H9 (cell line): ENCODE data around the gene ATP5PO. TPM values are rescaled to one million over a fixed set of nuclear protein-coding genes. Genes with fewer than 3 reads are reported as not detected.

Experiments
- DNase-seq: peaks from one replicate; pipeline ENCODE4 v3.0.0-alpha.2; 2017
- H2AFZ ChIP-seq: one replicate; pipeline ENCODE4 v1.6.1; 2013; ENCODE audit warnings: mild to moderate bottlenecking, low read length, control low read depth, moderate library complexity
- H2AK5ac ChIP-seq: 2 replicates; pipeline ENCODE4 v1.6.1; 2013; ENCODE audit warnings: low read length, control low read depth, mixed read lengths; ENCODE audit not compliant: insufficient read length
- H2BK120ac ChIP-seq: one replicate; pipeline ENCODE4 v1.6.1; 2013; ENCODE audit warnings: low read depth, mild to moderate bottlenecking, low read length, control low read depth, inconsistent platforms; ENCODE audit not compliant: poor library complexity, severe bottlenecking
- H2BK12ac ChIP-seq: 2 replicates; pipeline ENCODE4 v1.6.1; 2013; ENCODE audit warnings: low read length, control low read depth, mixed read lengths, low read depth; ENCODE audit not compliant: insufficient read length
- H2BK15ac ChIP-seq: 2 replicates; pipeline ENCODE4 v1.6.1; 2013; ENCODE audit warnings: low read depth, low read length, control low read depth
- H2BK20ac ChIP-seq: one replicate; pipeline ENCODE4 v1.6.1; 2013; ENCODE audit warnings: low read depth, mild to moderate bottlenecking, low read length, control low read depth, inconsistent platforms; ENCODE audit not compliant: poor library complexity, severe bottlenecking
- H2BK5ac ChIP-seq: 2 replicates; pipeline ENCODE4 v1.6.1; 2013; ENCODE audit warnings: low read length, control low read depth, mixed read lengths; ENCODE audit not compliant: insufficient read length
- H3K14ac ChIP-seq: 2 replicates; pipeline ENCODE4 v1.6.1; 2013; ENCODE audit warnings: low read length, control low read depth; ENCODE audit not compliant: insufficient read depth
- H3K18ac ChIP-seq: 2 replicates; pipeline ENCODE4 v1.6.1; 2013; ENCODE audit warnings: low read depth, mild to moderate bottlenecking, mixed read lengths, low read length, control low read depth; ENCODE audit not compliant: insufficient read length
- H3K23ac ChIP-seq: 2 replicates; pipeline ENCODE4 v1.6.1; 2013; ENCODE audit warnings: low read length, control low read depth, mixed read lengths, low read depth; ENCODE audit not compliant: insufficient read length
- H3K23me2 ChIP-seq: 2 replicates; pipeline ENCODE4 v1.6.1; 2013; ENCODE audit warnings: low read depth, mild to moderate bottlenecking, mixed read lengths, low read length, control low read depth; ENCODE audit not compliant: insufficient read length, poor library complexity, severe bottlenecking
- H3K27ac ChIP-seq: 2 replicates; pipeline ENCODE4 v1.5.1; 2013; ENCODE audit warnings: low read length, control low read depth, mixed read lengths, low read depth; ENCODE audit not compliant: insufficient read length
- H3K27me3 ChIP-seq: 2 replicates; pipeline ENCODE4 v1.6.1; 2013; ENCODE audit warnings: low read length, control low read depth, inconsistent platforms; ENCODE audit not compliant: insufficient read depth
- H3K4ac ChIP-seq: 2 replicates; pipeline ENCODE4 v1.6.1; 2013; ENCODE audit warnings: low read depth, mild to moderate bottlenecking, control low read depth, inconsistent platforms, low read length, moderate library complexity
- H3K4me1 ChIP-seq: 2 replicates; pipeline ENCODE4 v1.6.1; 2013; ENCODE audit warnings: low read length, control low read depth, inconsistent platforms; ENCODE audit not compliant: insufficient read depth
- H3K4me2 ChIP-seq: 2 replicates; pipeline ENCODE4 v1.6.1; 2013; ENCODE audit warnings: low read length, control low read depth, mixed read lengths; ENCODE audit not compliant: insufficient read length, insufficient read depth
- H3K56ac ChIP-seq: 2 replicates; pipeline ENCODE4 v1.6.1; 2013; ENCODE audit warnings: low read depth, mild to moderate bottlenecking, mixed read lengths, low read length, control low read depth; ENCODE audit not compliant: insufficient read length
- H3K79me1 ChIP-seq: 2 replicates; pipeline ENCODE4 v1.6.1; 2013; ENCODE audit warnings: low read depth, mild to moderate bottlenecking, moderate library complexity, low read length, control low read depth, inconsistent platforms; ENCODE audit not compliant: insufficient read depth, poor library complexity, severe bottlenecking
- H3K79me2 ChIP-seq: 2 replicates; pipeline ENCODE4 v1.6.1; 2013; ENCODE audit warnings: low read length, control low read depth, inconsistent platforms; ENCODE audit not compliant: insufficient read depth
- H3K9ac ChIP-seq: 2 replicates; pipeline ENCODE4 v1.6.1; 2013; ENCODE audit warnings: low read length, control low read depth, mixed read lengths; ENCODE audit not compliant: insufficient read length; ENCODE audit errors: extremely low read depth
- H3K9me3 ChIP-seq: one replicate; pipeline ENCODE4 v1.6.1; 2013; ENCODE audit warnings: low read depth, low read length, inconsistent platforms; ENCODE audit not compliant: control insufficient read depth
- H3T11ph ChIP-seq: one replicate; pipeline ENCODE4 v1.6.1; 2013; ENCODE audit warnings: mild to moderate bottlenecking, low read length, control low read depth, inconsistent platforms
- H4K20me1 ChIP-seq: one replicate; pipeline ENCODE4 v1.6.1; 2013; ENCODE audit not compliant: control insufficient read depth, insufficient read length, insufficient read depth
- H4K5ac ChIP-seq: 2 replicates; pipeline ENCODE4 v1.6.1; 2013; ENCODE audit warnings: low read depth, mild to moderate bottlenecking, mixed read lengths, low read length, control low read depth; ENCODE audit not compliant: insufficient read length
- H4K8ac ChIP-seq: replicated peaks from 2 replicates; pipeline ENCODE4 v1.6.1; 2013; ENCODE audit warnings: low read length, control low read depth, mixed read lengths, low read depth; ENCODE audit not compliant: insufficient read length
- H4K91ac ChIP-seq: 2 replicates; pipeline ENCODE4 v1.6.1; 2013; ENCODE audit warnings: low read depth, mild to moderate bottlenecking, moderate library complexity, mixed read lengths, low read length, control low read depth; ENCODE audit not compliant: insufficient read length
- H3K27ac Mint-ChIP-seq, 3 experiments: 2 replicates in 2 of 3; 3 replicates in 1 of 3; pipeline ENCODE4 v1.8.0; 2020 to 2021; ENCODE audit warnings: mixed read lengths in 3 of 3, mild to moderate bottlenecking in 1 of 3, moderate library complexity in 1 of 3
- H3K27me3 Mint-ChIP-seq: 2 replicates; pipeline ENCODE4 v1.8.0; 2021; ENCODE audit warnings: low read depth, mild to moderate bottlenecking, moderate library complexity, mixed read lengths
- H3K36me3 Mint-ChIP-seq, 3 experiments: 2 replicates in 2 of 3; 3 replicates in 1 of 3; pipeline ENCODE4 v1.8.0; 2020 to 2021; ENCODE audit warnings: low read depth in 3 of 3, mixed read lengths in 3 of 3; ENCODE audit not compliant: insufficient read depth in 1 of 3
- H3K4me1 Mint-ChIP-seq, 2 experiments: 2 replicates each; pipeline ENCODE4 v1.8.0; 2020; ENCODE audit warnings: mixed read lengths in 2 of 2
- H3K4me3 Mint-ChIP-seq, 2 experiments: 2 replicates in 1 of 2; 3 replicates in 1 of 2; pipeline ENCODE4 v1.8.0; 2020 to 2021; ENCODE audit warnings: mild to moderate bottlenecking in 2 of 2, mixed read lengths in 2 of 2, moderate library complexity in 1 of 2
- H3K9me3 Mint-ChIP-seq, 2 experiments: 2 replicates in 1 of 2; 3 replicates in 1 of 2; pipeline ENCODE4 v1.8.0; 2020; ENCODE audit warnings: mild to moderate bottlenecking in 2 of 2, mixed read lengths in 2 of 2, moderate library complexity in 1 of 2
- CTCF ChIP-seq: fragments of 200-600 bp; sonication (generic); conservative IDR thresholded peaks from 3 replicates; pipeline ENCODE4 v1.8.0; 2021; ENCODE audit warnings: antibody characterized with exemption, mild to moderate bottlenecking
- WGBS: extraction: QIAGEN DNeasy Blood & Tissue Kit; methylation state at CpG from one replicate; pipeline ENCODE4 v1.1.7; 2013; ENCODE audit warnings: missing lambda C conversion rate, low lambda C conversion rate, mixed read lengths; ENCODE audit not compliant: insufficient read length; ENCODE audit errors: extremely low coverage; 5-methylcytosine and 5-hydroxymethylcytosine counted together
- total RNA-seq: library from RNA; stranded (reverse); gene quantifications from 2 replicates; pipeline ENCODE4 v1.2.1, GENCODE V29; 2021

The ATP5PO gene
- total RNA-seq, 1 experiment from 2014 or later = 275 TPM

GRCh38 chr21:33897739-33898138 is 17.9 kb downstream of the ATP5PO start:
- Mint-ChIP-seq H3K36me3 (peaks cover 1 to 11% (median 9%) of the 10 kb centered on the region in 3 experiments; a peak in 5 of 7 replicates), H3K27me3 (peaks cover 3% of the 10 kb centered on the region), H3K27ac (no peak overlapping the region), H3K4me1 (peaks cover 18 to 23% of the 10 kb centered on the region in 2 experiments), H3K9me3 (peaks cover 2 to 10% of the 10 kb centered on the region in 2 experiments; a peak in 2 of 5 replicates), H3K4me3 (no peak overlapping the region)
- Histone ChIP-seq H3K4me1 (no peaks in the 10 kb centered on the region; the same call in 1 of the 2 replicates), H3T11ph (no peak overlapping the region), H3K27me3 (no peaks in the 10 kb centered on the region), H2BK5ac (no peak overlapping the region), H2BK12ac (no peak overlapping the region), H2AFZ (no peak overlapping the region), H4K5ac (no peak overlapping the region), H3K79me2 (no peaks in the 10 kb centered on the region), H3K23me2 (no peaks in the 10 kb centered on the region), H4K8ac (no peak overlapping the region), H3K56ac (no peak overlapping the region), H3K14ac (no peak overlapping the region), H3K23ac (no peak overlapping the region), H3K27ac (no peak overlapping the region), H2BK20ac (no peak overlapping the region), H3K4ac (no peak overlapping the region), H2BK15ac (no peak overlapping the region), H2AK5ac (no peak overlapping the region), H3K4me2 (no peak overlapping the region), H4K20me1 (peaks cover 3% of the 10 kb centered on the region), H3K9me3 (no peaks in the 10 kb centered on the region), H3K18ac (no peak overlapping the region), H2BK120ac (no peak overlapping the region), H3K9ac (no peak overlapping the region), H4K91ac (no peak overlapping the region), H3K79me1 (no peaks in the 10 kb centered on the region)
- no peak for TF ChIP-seq CTCF
- no CpG with 5 or more reads among the region's 3 CpGs for WGBS
- DNase-seq = no peak
